Cardiac muscle cell (in vitro differentiated cells and primary cell): Measurements from ENCODE around the gene SYNDIG1L. TPM values are rescaled to one million over a fixed set of nuclear protein-coding genes. Genes with fewer than 3 reads are reported as not detected.

Experiments
- DNase-seq, 2 donors: peaks; one replicate each; pipeline versions ENCODE4 v3.0.0 to v3.0.0-alpha.2; 2010 to 2017; ENCODE audit warnings: low read depth in 1 of 2, low spot score in 1 of 2
- H3K27ac ChIP-seq: fragments of 200-600 bp; sonication (generic); 2 replicates; pipeline ENCODE4 v1.5.1; 2016
- H3K27me3 ChIP-seq: fragments of 200-600 bp; sonication (generic); 2 replicates; pipeline ENCODE4 v1.6.0; 2016; ENCODE audit warnings: control low read depth
- H3K36me3 ChIP-seq: fragments of 200-600 bp; sonication (generic); 2 replicates; pipeline ENCODE4 v1.5.1; 2016; ENCODE audit warnings: control low read depth
- H3K4me1 ChIP-seq: fragments of 200-600 bp; sonication (generic); 2 replicates; pipeline ENCODE4 v1.8.1; 2017; ENCODE audit warnings: low read depth, mild to moderate bottlenecking, mixed run types
- H3K4me3 ChIP-seq: fragments of 200-600 bp; sonication (generic); 2 replicates; pipeline ENCODE4 v1.5.1; 2016; ENCODE audit warnings: mild to moderate bottlenecking
- H3K9me3 ChIP-seq: fragments of 200-600 bp; sonication (generic); 2 replicates; pipeline ENCODE4 v1.5.1; 2017; ENCODE audit warnings: low read depth, mild to moderate bottlenecking, control low read depth
- polyA plus RNA-seq: library from polyadenylated mRNA; unstranded; fragments of >200 nt; fragmentation: Nextera tagmentation; extraction: Ambion mirVana; gene quantifications from 2 replicates; pipeline ENCODE4 v1.2.1, GENCODE V29; 2016
- total RNA-seq: library from RNA; depleted of rRNA; stranded (reverse); fragments of >200 nt; gene quantifications from 2 replicates; pipeline ENCODE4 v1.2.3, GENCODE V29; 2016
- TF ChIP-seq, protein P1 (sequence below): IDR thresholded peaks from 2 replicates; pipeline ENCODE4 v1.5.1; 2012; ENCODE audit warnings: low read depth, mild to moderate bottlenecking, low read length

SYNDIG1L gene
- total RNA-seq: 0.11 and 0.39 TPM in 2 replicates
- polyA plus RNA-seq: 0.52 TPM in 1 of 2 replicates, not detected in the other

- Histone ChIP-seq H3K36me3 (no peaks in the 10 kb centered on the region), H3K4me1 (no peaks in the 10 kb centered on the region), H3K4me3 (peak within 1 kb of the TSS; percentile 26), H3K27ac (no peak within 1 kb of the TSS), H3K27me3 (peaks cover 9% of the 10 kb centered on the region), H3K9me3 (no peaks in the 10 kb centered on the region)
- DNase-seq: no peak
- TF ChIP-seq, protein P1, sequence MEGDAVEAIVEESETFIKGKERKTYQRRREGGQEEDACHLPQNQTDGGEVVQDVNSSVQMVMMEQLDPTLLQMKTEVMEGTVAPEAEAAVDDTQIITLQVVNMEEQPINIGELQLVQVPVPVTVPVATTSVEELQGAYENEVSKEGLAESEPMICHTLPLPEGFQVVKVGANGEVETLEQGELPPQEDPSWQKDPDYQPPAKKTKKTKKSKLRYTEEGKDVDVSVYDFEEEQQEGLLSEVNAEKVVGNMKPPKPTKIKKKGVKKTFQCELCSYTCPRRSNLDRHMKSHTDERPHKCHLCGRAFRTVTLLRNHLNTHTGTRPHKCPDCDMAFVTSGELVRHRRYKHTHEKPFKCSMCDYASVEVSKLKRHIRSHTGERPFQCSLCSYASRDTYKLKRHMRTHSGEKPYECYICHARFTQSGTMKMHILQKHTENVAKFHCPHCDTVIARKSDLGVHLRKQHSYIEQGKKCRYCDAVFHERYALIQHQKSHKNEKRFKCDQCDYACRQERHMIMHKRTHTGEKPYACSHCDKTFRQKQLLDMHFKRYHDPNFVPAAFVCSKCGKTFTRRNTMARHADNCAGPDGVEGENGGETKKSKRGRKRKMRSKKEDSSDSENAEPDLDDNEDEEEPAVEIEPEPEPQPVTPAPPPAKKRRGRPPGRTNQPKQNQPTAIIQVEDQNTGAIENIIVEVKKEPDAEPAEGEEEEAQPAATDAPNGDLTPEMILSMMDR: no peak
These were observed at the start of gene SYNDIG1L for GRCh38 chr14:74426202-74426582. Gene SYNDIG1L, minus strand, starts transcription at chr14:74426210. Its CDS starts 16,466 bp downstream, at chr14:74409744.

- peak in 1 of 2 donors; percentile 63 for DNase-seq
- Histone ChIP-seq H3K9me3 (no peaks in the 10 kb centered on the region), H3K27me3 (no peaks in the 10 kb centered on the region), H3K4me1 (peaks cover 9% of the 10 kb centered on the region), H3K36me3 (peaks cover 11% of the 10 kb centered on the region), H3K4me3 (no peak overlapping the region), H3K27ac (no peak overlapping the region)
- TF ChIP-seq, protein P1: no peak
These were observed 49.7 kb upstream of the SYNDIG1L start for GRCh38 chr14:74475678-74476077.

GRCh38 chr14:74474376-74474775, 48.4 kb upstream of the SYNDIG1L start:
- Histone ChIP-seq H3K36me3 (peaks cover 7% of the 10 kb centered on the region), H3K27ac (no peak overlapping the region), H3K9me3 (no peaks in the 10 kb centered on the region), H3K4me1 (peaks cover 4% of the 10 kb centered on the region), H3K4me3 (no peak overlapping the region), H3K27me3 (no peaks in the 10 kb centered on the region)
- TF ChIP-seq, protein P1: no peak
- peak in 1 of 2 donors; percentile 26 for DNase-seq

DNA sequence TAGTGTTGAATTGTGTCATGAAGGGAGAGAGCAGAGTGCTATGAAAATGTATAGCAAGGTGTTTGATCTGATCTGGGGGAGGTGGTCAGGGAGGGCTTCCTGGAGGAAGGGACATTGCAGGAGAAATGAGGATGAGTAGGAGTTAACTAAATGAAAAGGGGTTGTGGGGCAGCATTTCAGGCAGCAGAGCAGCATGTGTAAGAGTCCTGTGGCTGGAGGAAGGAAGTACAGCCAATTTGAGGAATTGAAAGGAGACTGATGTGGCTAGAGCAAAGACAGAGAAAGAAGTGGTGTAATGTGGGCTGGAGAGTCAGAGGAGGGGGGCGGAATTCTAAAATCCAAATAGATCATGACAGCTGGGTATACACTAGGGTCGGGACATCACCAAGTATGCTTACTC, 46.6 kb upstream of the SYNDIG1L start:
- Histone ChIP-seq H3K4me1 (peaks cover 4% of the 10 kb centered on the region), H3K27me3 (no peaks in the 10 kb centered on the region), H3K36me3 (peaks cover 4% of the 10 kb centered on the region), H3K4me3 (no peak overlapping the region), H3K9me3 (no peaks in the 10 kb centered on the region), H3K27ac (no peak overlapping the region)
- DNase-seq: no peak
- TF ChIP-seq, protein P1: no peak

- Histone ChIP-seq H3K9me3 (no peaks in the 10 kb centered on the region), H3K27me3 (no peaks in the 10 kb centered on the region), H3K4me1 (peaks cover 11% of the 10 kb centered on the region), H3K36me3 (peaks cover 4% of the 10 kb centered on the region), H3K27ac (no peak overlapping the region), H3K4me3 (no peak overlapping the region)
- DNase-seq: no peak
- TF ChIP-seq, protein P1: no peak
These were observed 43.8 kb upstream of the SYNDIG1L start for GRCh38 chr14:74469548-74470518.
